Measurements from ENCODE around the gene GRIK1.

GRIK1 gene

DNA sequence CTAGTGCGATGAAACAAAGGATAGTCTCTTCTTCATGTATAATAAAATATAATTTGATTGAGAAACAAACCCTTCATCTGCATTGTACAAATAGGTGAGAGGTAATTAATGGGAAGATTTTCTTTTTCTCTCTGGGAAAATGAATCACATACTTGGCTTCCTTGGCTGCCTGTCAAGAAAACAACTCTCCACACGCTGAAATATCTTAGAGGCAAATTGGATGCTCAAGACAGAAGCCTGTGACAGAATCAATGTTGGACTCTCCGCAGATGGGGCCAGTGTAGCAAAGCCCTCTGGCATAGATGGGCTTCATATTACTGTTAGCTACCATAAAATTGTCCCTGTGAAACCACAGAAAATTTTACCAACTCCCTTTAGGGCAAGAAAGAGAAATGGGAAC, 186.6 kb downstream of the GRIK1 start:
- Histone ChIP-seq H3K4me1 (ENCODE audit: control insufficient read depth, insufficient read depth, low read length) (no peaks in the 10 kb centered on the region), H3K4me3 (ENCODE audit: low read length) (no peak overlapping the region), H3K27ac (ENCODE audit: low read length) (no peak overlapping the region), H3K36me3 (ENCODE audit: control insufficient read depth, insufficient read depth, low read length) (no peaks in the 10 kb centered on the region), H3K9me3 (ENCODE audit: control insufficient read depth, insufficient read depth, low read length) (no peaks in the 10 kb centered on the region), H3K27me3 (ENCODE audit: control insufficient read depth, insufficient read depth, low read length) (no peaks in the 10 kb centered on the region)
- DNase-seq (ENCODE audit: low read depth, low spot score), result no peak
- WGBS (ENCODE audit: insufficient coverage, insufficient read length), result no CpG with 5 or more reads among the region's 3 CpGs

DNA sequence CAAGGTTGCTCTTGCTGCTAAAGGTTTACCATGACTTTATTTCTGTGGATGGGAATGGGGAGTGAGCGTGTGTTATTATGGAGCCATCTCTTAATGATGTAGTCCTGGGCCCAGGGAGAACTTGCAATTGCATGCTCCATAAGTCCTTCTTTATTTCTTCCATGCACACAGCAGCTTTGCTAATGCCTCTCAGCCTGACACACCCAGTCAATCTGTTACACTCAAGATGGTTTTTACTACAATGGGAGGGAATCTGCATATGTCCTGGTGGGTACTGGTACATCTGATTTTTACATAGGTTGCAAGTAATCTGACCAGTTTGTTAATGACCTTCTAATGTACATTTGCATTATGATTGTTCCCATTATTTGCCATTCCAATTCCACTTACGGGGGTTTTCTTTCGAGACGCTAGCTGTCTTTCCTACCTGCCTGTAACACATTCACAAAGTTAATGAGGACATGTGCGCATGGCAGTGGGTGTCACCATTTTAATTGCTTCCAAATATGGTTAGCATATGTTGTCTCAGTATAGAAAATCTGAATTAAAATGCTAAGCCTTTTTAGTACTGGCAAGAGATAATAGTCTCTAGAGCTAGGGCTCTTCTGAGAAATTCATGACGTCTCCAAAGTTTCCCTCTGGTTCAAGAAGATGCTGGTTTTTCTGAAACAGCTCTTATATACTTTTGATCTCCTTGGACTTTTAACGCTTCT, 188.2 kb downstream of the GRIK1 start:
- Histone ChIP-seq H3K27me3 (ENCODE audit: control insufficient read depth, insufficient read depth, low read length) (no peaks in the 10 kb centered on the region), H3K27ac (ENCODE audit: low read length) (no peak overlapping the region), H3K9me3 (ENCODE audit: control insufficient read depth, insufficient read depth, low read length) (no peaks in the 10 kb centered on the region), H3K4me1 (ENCODE audit: control insufficient read depth, insufficient read depth, low read length) (no peaks in the 10 kb centered on the region), H3K36me3 (ENCODE audit: control insufficient read depth, insufficient read depth, low read length) (no peaks in the 10 kb centered on the region), H3K4me3 (ENCODE audit: low read length) (no peak overlapping the region)
- WGBS (ENCODE audit: insufficient coverage, insufficient read length), result no CpG with 5 or more reads among the region's 7 CpGs
- DNase-seq (ENCODE audit: low read depth, low spot score), result no peak

DNA sequence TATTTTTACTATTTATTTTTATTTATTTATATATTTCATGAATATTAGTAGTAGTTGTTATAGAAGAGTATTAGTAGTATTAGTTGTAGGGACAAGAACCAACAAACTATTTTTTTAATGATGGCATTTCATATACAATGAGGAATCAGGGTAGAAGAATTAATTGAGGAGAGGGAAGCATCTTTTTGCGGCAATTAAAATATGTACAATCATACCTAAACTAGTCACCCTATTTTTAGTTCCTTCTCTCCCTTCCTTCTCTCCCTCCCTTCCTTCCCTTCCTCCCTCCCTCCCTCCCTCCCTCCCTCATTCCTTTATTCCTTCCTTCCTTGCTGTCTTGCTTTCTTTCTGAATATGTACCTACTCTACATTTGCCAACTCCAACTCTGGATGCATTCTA, 189.8 kb downstream of the GRIK1 start:
- no peak for DNase-seq (ENCODE audit: low read depth, low spot score)
- Histone ChIP-seq H3K9me3 (ENCODE audit: control insufficient read depth, insufficient read depth, low read length) (no peaks in the 10 kb centered on the region), H3K36me3 (ENCODE audit: control insufficient read depth, insufficient read depth, low read length) (no peaks in the 10 kb centered on the region), H3K4me3 (ENCODE audit: low read length) (no peak overlapping the region), H3K27ac (ENCODE audit: low read length) (no peak overlapping the region), H3K27me3 (ENCODE audit: control insufficient read depth, insufficient read depth, low read length) (no peaks in the 10 kb centered on the region), H3K4me1 (ENCODE audit: control insufficient read depth, insufficient read depth, low read length) (no peaks in the 10 kb centered on the region)
- no CpG with 5 or more reads among the region's 1 CpG for WGBS (ENCODE audit: insufficient coverage, insufficient read length)

DNA sequence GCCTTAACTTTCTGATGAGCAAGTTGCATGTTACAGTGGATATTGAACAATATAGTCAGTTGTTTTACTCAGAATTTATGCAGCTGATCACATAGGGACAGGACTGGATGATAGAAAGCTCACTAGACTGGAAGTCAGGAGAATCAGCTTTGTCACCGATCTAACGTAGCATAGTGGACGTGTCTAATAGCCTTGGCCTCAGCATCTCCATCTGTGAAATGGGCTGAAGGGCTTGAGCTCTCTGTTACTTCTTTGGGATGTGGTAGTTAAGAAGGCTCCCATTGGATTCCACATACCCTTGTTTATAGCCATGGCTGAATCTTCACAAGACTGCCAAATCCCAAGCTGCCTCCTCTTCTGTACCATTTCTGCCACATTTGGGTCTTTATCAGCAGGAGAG, 190.6 kb downstream of the GRIK1 start:
- Histone ChIP-seq H3K9me3 (ENCODE audit: control insufficient read depth, insufficient read depth, low read length) (no peaks in the 10 kb centered on the region), H3K27ac (ENCODE audit: low read length) (no peak overlapping the region), H3K36me3 (ENCODE audit: control insufficient read depth, insufficient read depth, low read length) (no peaks in the 10 kb centered on the region), H3K4me3 (ENCODE audit: low read length) (no peak overlapping the region), H3K4me1 (ENCODE audit: control insufficient read depth, insufficient read depth, low read length) (no peaks in the 10 kb centered on the region), H3K27me3 (ENCODE audit: control insufficient read depth, insufficient read depth, low read length) (no peaks in the 10 kb centered on the region)
- WGBS (ENCODE audit: insufficient coverage, insufficient read length), result no CpG with 5 or more reads among the region's 3 CpGs
- DNase-seq (ENCODE audit: low read depth, low spot score), result no peak

DNA sequence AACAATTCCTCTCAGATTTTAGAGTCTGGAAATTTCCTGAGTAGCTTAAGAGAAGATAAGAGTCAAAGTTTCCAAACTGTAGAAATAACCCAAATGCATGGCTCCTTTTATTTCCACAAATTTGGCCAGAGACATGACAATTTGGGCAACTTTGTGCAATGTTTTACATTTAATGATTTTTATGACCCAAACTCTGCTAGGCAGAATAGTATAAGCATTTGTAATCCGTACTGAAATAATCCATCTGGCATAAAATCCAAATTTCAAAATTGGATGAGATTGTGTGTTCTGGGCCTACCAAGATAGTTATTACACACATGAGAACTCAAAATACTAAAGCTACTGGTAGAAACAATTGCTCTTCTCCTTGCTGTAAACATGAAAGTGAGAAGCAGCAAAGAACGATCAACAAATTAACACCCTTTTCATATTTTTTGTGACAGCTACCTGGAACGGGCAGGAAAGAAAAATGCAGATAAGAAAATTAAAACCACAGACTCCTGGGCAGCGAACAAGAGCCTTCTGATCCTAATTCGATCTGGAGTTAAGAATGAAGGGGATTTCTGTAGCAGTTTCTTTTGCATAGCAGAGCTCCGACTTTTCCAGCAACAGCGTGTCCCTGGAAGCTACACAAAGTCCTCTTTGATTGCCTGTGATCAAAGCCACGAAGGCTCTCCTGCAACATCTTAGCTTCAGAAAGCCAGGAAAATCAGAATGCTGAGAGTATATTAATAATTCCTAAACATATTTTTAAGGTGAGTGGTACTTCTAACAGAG, 191.2 kb downstream of the GRIK1 start:
- no peak overlapping the region for H3K4me3 ChIP-seq (ENCODE audit: low read length)
- H3K9me3 ChIP-seq (ENCODE audit: control insufficient read depth, insufficient read depth, low read length), result no peaks in the 10 kb centered on the region
- no peaks in the 10 kb centered on the region for H3K27me3 ChIP-seq (ENCODE audit: control insufficient read depth, insufficient read depth, low read length)
- no peak overlapping the region for H3K27ac ChIP-seq (ENCODE audit: low read length)
- no CpG with 5 or more reads among the region's 8 CpGs for WGBS (ENCODE audit: insufficient coverage, insufficient read length)
- H3K4me1 ChIP-seq (ENCODE audit: control insufficient read depth, insufficient read depth, low read length), result no peaks in the 10 kb centered on the region
- no peak for DNase-seq (ENCODE audit: low read depth, low spot score)
- no peaks in the 10 kb centered on the region for H3K36me3 ChIP-seq (ENCODE audit: control insufficient read depth, insufficient read depth, low read length)

DNA sequence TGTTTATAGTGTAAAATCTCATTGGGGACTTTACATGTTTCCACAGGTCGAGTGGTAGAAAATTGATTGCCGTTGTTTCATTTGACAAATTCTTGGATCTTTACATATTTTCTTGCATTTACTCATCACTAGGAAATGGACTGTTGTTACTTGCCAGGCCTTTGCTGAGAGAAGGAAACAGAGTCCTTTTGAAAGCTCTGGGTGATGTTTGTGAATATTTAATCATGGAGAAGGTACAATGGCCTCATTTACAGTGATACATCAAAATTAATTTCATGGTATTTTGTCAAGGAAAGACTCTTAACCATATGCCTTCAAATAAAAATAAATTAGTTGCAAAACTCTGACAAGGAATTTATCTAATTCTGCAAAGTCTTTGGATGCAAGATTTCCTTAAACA, 198.0 kb downstream of the GRIK1 start:
- Histone ChIP-seq H3K36me3 (ENCODE audit: control insufficient read depth, insufficient read depth, low read length) (no peaks in the 10 kb centered on the region), H3K4me3 (ENCODE audit: low read length) (no peak overlapping the region), H3K9me3 (ENCODE audit: control insufficient read depth, insufficient read depth, low read length) (no peaks in the 10 kb centered on the region), H3K4me1 (ENCODE audit: control insufficient read depth, insufficient read depth, low read length) (no peaks in the 10 kb centered on the region), H3K27ac (ENCODE audit: low read length) (no peak overlapping the region), H3K27me3 (ENCODE audit: control insufficient read depth, insufficient read depth, low read length) (no peaks in the 10 kb centered on the region)
- DNase-seq (ENCODE audit: low read depth, low spot score), result no peak
- no CpG with 5 or more reads among the region's 2 CpGs for WGBS (ENCODE audit: insufficient coverage, insufficient read length)

DNA sequence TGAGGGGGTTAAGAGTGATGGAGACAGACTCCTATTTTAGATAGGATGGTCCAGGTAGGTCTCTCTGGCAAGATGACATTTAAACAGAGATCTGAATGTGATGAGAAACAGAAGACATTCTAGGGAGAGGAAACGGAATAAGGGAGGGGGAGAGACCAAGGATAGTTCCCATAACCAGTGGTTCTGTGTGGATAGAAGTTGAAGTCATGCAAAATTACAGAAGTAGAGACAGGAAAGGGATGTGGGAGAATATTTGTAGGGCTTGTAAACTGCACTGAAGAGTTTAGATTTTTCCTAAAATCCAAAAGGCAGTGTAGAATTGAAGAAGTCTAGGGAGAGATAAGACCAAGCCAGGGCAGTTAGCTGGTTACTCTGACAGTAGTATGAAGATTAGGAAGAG, 200.6 kb downstream of the GRIK1 start:
- H3K4me3 ChIP-seq (ENCODE audit: low read length), result no peak overlapping the region
- H3K27ac ChIP-seq (ENCODE audit: low read length), result no peak overlapping the region
- no CpG with 5 or more reads among the region's 1 CpG for WGBS (ENCODE audit: insufficient coverage, insufficient read length)
- H3K4me1 ChIP-seq (ENCODE audit: control insufficient read depth, insufficient read depth, low read length), result no peaks in the 10 kb centered on the region
- no peaks in the 10 kb centered on the region for H3K36me3 ChIP-seq (ENCODE audit: control insufficient read depth, insufficient read depth, low read length)
- no peaks in the 10 kb centered on the region for H3K9me3 ChIP-seq (ENCODE audit: control insufficient read depth, insufficient read depth, low read length)
- no peak for DNase-seq (ENCODE audit: low read depth, low spot score)
- no peaks in the 10 kb centered on the region for H3K27me3 ChIP-seq (ENCODE audit: control insufficient read depth, insufficient read depth, low read length)

DNA sequence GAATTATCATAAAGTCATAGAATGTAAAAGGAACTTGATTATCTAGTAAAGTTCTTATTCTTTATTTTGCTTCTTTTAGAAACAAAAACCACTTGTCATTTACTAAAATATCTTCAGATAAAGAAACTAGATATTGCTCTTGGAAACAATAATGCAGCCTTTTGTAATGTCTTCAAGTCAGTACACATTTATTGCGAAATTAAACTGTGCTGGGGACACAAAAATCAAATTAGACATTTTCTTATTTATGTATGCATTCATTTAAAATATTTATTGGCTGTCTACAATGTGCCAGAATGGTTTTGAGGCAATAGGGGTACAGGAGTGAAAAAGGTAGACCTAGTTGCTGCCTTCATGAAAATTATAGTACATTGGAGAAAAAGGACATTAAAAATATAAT, 201.1 kb downstream of the GRIK1 start:
- H3K36me3 ChIP-seq (ENCODE audit: control insufficient read depth, insufficient read depth, low read length), result no peaks in the 10 kb centered on the region
- H3K9me3 ChIP-seq (ENCODE audit: control insufficient read depth, insufficient read depth, low read length), result no peaks in the 10 kb centered on the region
- DNase-seq (ENCODE audit: low read depth, low spot score), result no peak
- no CpG with 5 or more reads among the region's 1 CpG for WGBS (ENCODE audit: insufficient coverage, insufficient read length)
- no peaks in the 10 kb centered on the region for H3K4me1 ChIP-seq (ENCODE audit: control insufficient read depth, insufficient read depth, low read length)
- H3K4me3 ChIP-seq (ENCODE audit: low read length), result no peak overlapping the region
- H3K27me3 ChIP-seq (ENCODE audit: control insufficient read depth, insufficient read depth, low read length), result no peaks in the 10 kb centered on the region
- no peak overlapping the region for H3K27ac ChIP-seq (ENCODE audit: low read length)

DNA sequence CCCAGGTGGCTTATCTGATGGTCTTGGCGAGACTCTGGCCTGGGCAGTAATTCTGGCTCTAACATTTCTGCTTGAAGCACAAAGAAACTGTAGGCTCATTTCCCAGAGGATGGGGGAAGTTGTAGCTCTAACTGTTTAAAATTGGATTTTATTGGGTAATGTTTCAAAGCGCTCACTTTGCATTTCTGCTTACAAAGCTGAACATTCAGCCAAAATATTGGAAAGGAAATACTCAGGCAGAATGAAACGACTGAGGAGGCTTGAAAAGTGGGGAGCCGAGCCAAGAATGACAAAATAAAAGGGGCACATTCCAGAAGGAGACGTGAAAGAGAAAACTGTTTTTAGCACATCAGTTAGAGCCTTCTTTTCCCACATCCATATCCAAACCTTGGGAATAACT, 202.6 kb downstream of the GRIK1 start:
- no peak overlapping the region for H3K4me3 ChIP-seq (ENCODE audit: low read length)
- H3K27me3 ChIP-seq (ENCODE audit: control insufficient read depth, insufficient read depth, low read length), result no peaks in the 10 kb centered on the region
- DNase-seq (ENCODE audit: low read depth, low spot score), result no peak
- no CpG with 5 or more reads among the region's 5 CpGs for WGBS (ENCODE audit: insufficient coverage, insufficient read length)
- H3K36me3 ChIP-seq (ENCODE audit: control insufficient read depth, insufficient read depth, low read length), result no peaks in the 10 kb centered on the region
- no peaks in the 10 kb centered on the region for H3K4me1 ChIP-seq (ENCODE audit: control insufficient read depth, insufficient read depth, low read length)
- H3K9me3 ChIP-seq (ENCODE audit: control insufficient read depth, insufficient read depth, low read length), result no peaks in the 10 kb centered on the region
- H3K27ac ChIP-seq (ENCODE audit: low read length), result no peak overlapping the region

DNA sequence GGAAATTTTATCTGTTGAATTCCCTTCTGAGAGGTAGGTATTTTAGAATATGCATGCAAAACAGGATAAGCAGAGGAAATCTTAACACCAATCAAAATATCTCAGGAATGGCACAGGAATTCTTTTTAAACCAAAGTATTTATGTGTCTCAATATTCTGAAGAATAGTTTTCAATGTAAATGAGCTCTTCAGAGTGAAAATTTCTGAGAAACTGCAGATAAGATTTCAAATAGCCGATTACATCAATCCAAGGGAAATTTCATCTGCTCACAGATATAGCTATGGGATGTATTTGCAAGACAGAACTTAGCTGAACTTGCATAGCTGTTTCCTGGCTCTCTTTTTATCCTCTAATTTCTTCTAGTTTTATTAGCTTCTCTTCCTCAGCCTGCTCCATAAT, 209.5 kb downstream of the GRIK1 start:
- Histone ChIP-seq H3K36me3 (ENCODE audit: control insufficient read depth, insufficient read depth, low read length) (no peaks in the 10 kb centered on the region), H3K4me3 (ENCODE audit: low read length) (no peak overlapping the region), H3K27me3 (ENCODE audit: control insufficient read depth, insufficient read depth, low read length) (no peaks in the 10 kb centered on the region), H3K4me1 (ENCODE audit: control insufficient read depth, insufficient read depth, low read length) (no peaks in the 10 kb centered on the region), H3K9me3 (ENCODE audit: control insufficient read depth, insufficient read depth, low read length) (no peaks in the 10 kb centered on the region), H3K27ac (ENCODE audit: low read length) (no peak overlapping the region)
- no CpG with 5 or more reads among the region's 1 CpG for WGBS (ENCODE audit: insufficient coverage, insufficient read length)
- DNase-seq (ENCODE audit: low read depth, low spot score), result no peak

DNA sequence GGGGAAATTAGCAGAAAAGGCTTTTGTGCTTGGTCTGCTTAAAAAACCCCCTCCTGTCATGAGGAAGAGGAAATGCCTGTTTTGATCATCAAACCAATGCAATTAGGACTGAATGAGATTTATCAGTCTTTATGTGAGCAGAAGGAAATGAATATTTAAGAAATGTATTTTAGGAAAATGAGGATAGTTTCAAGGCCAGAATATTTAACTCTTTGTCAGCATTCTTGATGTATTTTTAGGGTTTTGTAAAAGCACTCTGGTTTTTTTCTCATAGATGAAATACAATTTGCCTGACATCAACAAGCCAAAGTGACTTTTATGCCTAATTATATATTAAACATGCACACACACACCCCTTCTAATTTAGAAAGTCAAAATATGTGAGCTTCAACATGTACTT, 213.8 kb downstream of the GRIK1 start:
- DNase-seq (ENCODE audit: low read depth, low spot score), result no peak
- Histone ChIP-seq H3K27ac (ENCODE audit: low read length) (no peak overlapping the region), H3K4me1 (ENCODE audit: control insufficient read depth, insufficient read depth, low read length) (no peaks in the 10 kb centered on the region), H3K4me3 (ENCODE audit: low read length) (no peak overlapping the region), H3K9me3 (ENCODE audit: control insufficient read depth, insufficient read depth, low read length) (no peaks in the 10 kb centered on the region), H3K27me3 (ENCODE audit: control insufficient read depth, insufficient read depth, low read length) (no peaks in the 10 kb centered on the region), H3K36me3 (ENCODE audit: control insufficient read depth, insufficient read depth, low read length) (no peaks in the 10 kb centered on the region)
